ENCODE measurements around the gene CDKL5. TPM values are rescaled to one million over a fixed set of nuclear protein-coding genes. Genes with fewer than 3 reads are reported as not detected.
A peak's percentile ranks its signal among the peaks of the same experiment; 100 is the strongest.
"Not testable (repeated sequence)": the region's sequence is repeated elsewhere in the genome, so short reads cannot be mapped to it uniquely, and the experiment has no call there.

Gene CDKL5
- polyA plus RNA-seq, 12 donors = 4.4 to 17.2 (median 6.5) TPM; not detected in 1

DNA sequence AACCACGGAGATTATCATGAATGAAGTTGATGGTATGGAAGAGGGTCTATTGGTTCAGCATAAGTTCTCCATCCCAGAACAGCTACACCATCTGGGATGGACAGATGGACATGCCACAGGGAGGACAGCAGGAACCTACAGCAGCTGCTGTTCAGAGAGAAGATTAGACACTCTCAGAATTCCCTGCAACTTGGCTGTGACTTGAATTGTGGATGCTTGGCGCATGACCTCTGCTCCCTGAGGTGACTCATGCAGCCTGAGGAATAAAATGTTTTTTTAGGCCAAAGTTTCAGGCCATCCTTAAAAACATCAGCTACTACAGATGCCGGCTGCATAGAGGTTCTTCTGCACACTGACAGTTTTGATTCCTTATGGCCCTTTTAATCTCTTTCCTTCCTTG lies 149.2 kb downstream of the CDKL5 start:
- DNase-seq = no peak

DNA sequence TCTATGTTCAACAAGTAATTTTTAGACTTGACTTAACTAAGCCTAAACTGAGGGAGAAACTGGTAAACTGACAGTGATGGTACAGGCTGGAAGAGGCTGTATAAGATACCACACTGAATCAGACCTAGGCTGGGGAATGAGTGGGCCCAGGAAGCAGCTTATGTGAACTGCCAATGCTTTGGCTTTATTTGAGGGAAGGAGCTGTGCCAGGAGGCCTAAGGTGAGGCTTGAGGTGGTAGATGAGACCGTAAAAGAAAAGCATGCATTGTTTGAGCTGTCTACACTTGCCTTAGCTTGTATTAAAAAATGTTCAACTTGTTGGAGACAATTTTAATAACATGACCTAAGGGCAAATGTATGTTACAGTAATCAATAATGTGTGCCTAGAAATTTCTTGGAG lies 150.3 kb downstream of the CDKL5 start:
- DNase-seq = no peak

DNA sequence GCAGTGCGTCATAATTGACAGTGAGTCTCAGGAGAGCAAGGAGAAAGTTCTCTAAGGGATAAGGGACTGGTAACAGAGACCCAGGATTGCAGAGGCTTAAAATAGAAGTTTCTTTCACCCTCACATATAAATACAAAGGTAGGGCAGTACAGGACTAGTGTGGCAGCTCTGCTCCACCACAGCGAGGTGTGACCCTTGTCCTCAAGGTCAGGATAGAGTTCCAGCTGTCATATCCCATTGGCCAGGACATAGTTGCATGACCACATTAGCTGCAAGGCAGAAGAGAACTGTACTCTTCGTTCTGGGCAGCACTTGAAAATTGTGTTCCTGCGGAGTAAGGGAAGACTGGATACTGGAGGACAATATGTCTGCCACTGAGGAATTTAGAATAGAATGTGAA lies 152.0 kb downstream of the CDKL5 start:
- no peak for DNase-seq

DNA sequence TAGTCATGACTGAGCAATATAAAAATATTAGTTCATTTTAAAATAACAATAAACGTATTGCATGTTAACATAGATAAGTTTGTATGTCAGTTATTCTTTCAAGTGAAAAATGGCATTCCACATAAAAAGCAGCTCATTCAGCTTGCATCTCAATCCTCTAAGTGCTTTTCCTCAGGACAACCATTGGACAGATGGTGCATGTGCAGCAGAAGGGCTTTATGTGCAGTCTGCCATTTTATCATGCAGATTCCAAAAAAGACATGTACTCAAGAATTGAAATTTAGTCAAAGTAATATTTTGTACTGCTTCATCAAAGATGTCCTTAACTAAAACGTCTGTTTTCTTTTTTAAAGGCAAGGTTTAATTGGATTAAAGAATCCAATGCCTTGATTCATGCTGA lies 153.1 kb downstream of the CDKL5 start:
- no peak for DNase-seq

DNA sequence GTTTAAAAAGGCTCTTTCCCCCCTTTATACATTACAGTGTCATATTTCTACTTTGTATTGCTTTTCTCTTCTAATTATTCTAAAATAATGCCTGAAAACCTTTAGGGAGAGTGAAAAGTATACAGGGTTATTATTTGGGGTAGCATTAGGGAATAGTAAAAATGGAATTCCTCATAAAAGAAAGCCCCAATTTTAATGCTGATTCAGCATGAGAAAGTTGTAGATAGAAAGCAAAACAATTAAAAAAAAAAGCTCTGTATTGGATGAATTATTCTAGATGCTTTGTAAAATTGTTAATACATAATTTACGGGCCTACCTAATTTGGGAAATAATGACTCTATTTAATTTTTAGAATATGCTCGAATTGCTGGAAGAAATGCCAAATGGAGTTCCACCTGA lies 154.1 kb downstream of the CDKL5 start:
- no peak for DNase-seq

DNA sequence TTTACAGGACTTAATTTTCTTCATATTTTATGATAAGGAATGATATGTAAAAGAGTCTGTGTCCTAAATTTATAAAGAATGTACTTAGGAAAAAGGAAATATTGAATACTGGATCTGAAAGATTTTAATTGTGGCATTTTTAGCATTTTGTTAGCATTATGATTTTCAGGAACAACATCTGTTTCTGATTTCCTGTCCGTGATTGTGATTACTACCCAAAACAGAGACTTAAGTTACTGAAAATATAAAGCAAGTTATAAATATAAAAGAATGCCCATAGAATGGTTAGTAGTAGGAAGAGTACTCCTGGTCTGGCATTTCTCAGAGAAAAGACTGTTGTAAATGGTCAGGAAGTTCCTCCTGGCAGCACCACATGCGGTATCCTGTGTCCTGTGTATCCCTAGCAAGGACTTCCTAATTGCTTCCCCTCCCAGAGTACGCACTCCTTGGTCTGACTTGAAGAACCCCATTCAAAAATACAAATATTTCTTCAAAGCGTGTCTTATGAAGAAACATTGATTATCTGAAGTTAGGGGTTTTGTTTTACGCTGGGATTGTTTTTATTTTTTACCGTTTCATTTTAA lies 157.6 kb downstream of the CDKL5 start:
- peak; percentile 9 for DNase-seq

DNA sequence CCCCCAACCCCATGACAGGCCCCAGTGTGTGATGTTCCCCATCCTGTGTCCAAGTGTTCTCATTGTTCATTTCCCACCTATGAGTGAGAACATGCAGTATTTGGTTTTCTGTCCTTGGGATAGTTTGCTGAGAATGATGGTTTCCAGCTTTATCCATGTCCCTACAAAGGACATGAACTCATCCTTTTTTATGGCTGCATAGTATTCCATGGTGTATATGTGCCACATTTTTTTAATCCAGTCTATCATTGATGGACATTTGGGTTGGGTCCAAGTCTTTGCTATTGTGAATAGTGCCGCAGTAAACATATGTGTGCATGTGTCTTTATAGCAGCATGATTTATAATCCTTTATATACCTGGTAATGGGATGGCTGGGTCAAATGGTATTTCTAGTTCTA lies 163.9 kb downstream of the CDKL5 start:
- not testable (repeated sequence) for DNase-seq

DNA sequence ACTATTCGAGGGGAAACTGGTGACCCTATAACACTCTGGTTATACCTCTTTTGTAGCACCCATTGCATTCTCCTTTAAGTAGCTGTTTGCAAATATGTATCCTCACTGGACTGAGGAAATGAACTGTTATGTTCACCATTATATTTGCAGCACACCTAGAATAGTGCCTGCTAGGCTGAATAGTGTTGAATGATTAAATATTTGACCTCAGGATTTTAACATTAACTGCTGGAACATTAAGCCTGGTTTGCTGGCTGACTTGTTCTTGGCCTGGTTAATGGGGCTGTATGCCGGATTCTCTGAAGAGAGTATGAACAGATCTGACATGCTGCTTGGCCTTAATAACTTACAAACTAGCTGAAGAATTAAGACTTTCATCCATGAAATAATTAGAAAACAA lies 166.4 kb downstream of the CDKL5 start:
- DNase-seq = no peak

DNA sequence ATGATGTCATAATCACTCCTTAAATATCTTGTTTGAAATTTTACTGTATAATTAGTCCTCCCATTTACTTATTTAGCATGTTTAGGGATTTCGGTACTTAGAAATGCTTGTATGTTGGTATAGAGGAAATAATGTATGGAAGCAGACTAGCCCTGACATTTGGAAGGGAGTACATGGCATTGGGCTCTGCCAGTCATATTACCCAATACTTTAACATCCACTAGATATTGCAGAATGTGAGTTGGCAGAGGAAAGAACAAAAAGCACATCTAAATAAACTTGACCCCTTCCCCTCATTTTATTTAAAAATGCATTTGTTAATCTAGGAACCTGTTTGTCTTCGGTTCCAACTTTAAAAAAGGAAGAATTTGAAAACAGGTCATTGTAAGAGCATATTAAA lies 168.7 kb downstream of the CDKL5 start:
- no peak for DNase-seq

DNA sequence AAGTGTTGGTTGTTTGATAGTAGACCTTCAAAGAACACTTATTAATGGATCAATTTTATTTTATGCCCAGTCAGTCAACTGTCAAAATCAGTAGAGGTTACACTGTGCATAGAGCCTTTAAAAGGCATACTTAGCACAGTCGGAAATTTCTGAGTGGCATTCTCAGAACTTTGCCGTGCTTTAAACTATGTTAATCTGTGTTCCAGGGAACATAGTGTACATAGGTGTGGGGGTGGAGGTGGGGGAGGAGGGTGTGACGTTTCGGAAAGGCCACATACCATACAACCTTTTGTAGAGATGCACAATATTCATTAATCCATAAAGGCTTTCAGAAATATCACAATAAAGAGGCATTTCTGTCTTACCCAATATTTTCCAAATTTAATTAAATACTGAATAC lies 170.7 kb downstream of the CDKL5 start:
- DNase-seq = no peak

DNA sequence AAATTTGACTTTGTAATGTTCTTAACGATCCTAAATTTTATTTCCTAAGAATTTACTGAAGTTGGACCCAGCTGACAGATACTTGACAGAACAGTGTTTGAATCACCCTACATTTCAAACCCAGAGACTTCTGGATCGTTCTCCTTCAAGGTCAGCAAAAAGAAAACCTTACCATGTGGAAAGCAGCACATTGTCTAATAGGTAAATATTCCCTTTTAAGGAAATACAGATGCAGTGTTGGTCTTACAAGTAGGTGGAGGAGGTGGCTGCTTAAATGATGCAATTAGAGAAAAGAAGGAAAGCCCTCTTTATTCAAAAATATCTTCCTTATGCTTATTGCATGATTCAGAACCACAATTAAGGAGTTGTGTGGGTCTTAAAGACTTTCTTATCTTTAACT lies 173.0 kb downstream of the CDKL5 start:
- DNase-seq = no peak

DNA sequence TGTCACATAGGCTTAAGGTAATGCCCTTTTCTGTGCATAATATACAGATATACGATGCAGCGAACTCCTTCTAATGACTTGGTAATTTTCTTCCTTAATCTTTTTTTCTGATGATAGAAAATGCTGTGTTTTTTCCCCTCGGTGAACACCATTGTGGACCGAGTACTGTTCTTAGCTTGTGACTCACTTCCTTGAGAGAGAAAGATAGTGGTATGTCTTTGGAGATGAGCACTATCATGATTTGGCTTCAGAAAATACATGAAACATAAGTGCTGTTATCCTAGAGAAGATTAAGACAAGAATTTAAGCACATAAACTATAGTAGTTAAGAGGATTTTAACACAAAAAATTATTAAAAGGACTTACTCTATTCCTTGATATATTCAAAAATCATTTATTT lies 182.6 kb downstream of the CDKL5 start:
- no peak for DNase-seq

DNA sequence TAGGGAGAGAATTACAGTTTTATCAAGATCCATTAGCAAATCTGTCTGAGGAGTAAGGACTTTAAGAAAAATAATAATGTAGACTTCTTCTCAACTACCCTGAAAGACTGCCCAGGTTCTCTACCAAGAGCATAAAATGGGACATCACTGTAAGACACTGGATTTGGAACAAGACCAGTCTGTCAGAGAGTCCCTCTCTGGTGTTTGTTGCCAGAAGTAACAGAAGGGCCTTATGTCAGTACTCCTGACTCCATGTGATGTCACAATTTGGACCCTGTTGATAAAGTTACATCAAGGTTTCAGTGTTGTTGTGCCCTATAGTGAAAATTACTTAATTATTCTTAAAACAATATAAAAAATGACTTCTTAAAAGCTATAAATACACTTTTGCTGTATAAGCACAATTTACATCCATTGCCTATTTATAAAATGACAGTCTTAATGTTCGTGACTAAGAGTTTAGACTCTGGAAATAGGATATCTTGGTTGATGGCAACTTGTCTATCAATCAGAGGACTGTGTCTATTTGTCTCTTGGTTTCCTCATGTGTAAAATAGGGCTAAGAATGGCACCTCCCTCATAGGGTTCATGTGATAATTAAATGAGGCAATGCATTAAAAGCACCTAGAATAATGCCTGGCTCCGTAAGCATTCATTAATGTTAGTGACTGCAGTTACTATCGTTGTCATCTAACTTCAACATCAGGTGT lies 188.7 kb downstream of the CDKL5 start:
- DNase-seq = no peak

DNA sequence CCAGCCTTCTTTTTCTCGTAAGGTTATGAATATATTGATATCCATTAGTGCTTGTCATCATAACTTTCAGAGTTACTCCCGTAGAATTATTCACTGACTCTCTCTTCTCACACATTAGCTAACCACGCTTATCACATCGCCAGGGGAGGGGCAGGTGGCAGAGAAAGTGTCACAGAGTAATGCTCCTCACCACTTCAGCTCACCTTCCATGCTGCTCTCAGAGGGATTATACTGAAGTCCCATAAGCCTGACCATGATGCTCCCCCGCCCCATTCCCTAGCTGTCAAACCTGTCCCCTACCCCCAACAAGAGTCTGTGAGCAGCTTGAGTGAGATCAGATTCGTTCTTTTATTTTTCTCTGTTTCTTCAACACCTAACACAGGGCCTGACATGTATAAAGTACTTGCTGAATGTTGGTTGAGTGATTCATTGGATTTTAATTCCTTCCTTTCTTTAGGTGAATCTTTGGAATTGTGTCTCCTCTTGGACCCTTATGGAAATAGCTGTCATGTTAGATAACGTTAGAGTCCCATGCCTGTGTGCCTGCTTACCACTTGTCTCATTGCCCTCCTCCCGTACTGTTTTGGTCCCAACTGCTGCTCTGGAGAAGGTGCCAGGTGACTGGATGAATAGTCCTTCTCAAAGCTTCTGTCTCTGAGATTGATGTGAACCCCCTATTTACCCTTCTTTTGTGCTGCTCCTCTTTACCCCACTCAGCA lies 191.4 kb downstream of the CDKL5 start:
- no peak for DNase-seq

DNA sequence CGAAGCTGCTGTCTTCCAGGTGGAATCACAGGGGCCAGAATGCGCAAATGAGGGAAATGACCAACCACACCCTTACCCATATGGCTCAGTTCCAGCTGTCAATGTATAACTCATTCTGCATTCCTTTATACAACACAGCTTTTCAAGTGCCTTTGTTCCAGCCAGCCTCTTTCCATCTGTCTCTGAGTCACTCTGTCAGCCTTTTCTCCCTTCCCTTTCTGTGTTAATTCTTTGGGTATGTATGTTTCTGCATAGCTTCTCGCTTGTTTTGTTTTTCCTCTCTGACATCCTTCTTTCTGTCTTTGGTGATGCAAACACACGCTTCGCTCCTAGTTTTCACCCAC lies 192.0 kb downstream of the CDKL5 start:
- no peak for DNase-seq

DNA sequence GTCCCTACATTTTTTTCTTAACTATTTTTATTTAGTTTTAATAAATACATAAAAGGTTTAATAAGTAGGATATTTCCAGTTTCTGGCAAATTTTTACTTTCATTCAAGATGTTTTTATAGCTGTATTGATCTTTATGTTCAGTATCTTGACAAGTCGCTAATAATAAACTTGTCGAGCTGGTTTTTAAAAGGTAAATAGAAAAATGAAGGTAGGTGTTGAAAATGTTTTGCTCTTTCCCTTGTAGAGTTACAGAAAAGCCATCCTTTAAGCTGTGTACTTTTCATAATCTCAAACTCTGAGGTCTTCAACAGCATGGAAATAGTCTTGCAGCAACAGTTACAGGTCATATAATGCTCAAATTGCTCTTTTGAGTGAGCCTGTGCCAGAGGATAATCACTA lies 193.9 kb downstream of the CDKL5 start:
- no peak for DNase-seq

DNA sequence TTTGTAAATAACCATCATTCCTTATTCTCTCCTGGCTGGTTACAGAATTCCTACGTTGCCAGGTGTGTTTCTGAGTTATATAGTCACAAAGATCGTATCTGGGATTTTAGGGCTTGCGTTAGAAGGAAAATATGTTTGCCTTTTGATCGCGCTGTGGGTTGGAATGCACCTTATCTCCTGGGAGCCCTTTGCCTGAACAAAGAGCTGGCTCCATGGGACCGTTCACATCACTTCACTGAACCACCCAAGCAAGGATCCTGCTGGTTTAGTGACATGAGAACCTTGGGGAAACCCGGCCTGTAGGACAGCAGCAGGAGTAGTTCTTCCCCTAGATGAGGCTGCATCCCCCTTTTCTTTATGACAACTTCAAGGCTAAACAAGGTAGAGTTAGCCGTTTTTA lies 194.9 kb downstream of the CDKL5 start:
- DNase-seq = no peak

DNA sequence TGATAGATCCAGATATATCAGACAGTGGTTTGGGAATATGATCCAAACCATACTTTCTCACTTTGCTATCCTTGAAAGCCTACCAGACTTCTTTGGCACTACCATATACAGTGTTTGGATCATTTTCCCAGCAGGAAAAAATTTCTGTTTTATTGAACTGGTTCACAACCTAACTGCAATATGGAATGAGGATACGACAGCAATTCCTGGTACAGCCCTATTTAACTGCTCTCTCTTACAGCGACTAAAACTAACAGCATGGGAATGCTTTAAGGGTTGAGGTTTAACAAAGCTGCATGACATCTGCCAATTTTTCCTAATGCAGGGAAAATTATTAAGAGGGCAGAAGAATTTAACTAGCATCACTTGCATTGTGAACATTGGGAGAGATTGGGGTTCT lies 199.2 kb downstream of the CDKL5 start:
- no peak for DNase-seq

DNA sequence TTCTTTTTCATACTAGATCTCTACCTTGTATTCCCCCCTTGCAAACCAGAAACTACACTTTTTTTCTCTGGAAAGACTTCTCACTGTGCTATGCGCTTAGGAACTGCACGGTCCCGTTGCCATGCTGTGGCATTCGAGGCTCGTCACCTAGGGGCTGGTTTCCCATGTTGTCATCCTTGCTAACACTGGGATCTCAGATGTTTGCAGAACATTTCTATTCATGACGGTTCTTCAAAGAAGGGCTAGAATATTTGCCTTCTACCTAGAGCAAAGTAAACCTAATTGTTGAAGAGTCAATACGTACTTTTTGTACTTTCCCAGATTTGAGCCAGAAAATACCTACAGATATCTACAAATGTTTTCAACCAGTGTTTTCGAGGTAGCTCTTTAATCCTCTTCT lies 205.5 kb downstream of the CDKL5 start:
- DNase-seq = no peak

DNA sequence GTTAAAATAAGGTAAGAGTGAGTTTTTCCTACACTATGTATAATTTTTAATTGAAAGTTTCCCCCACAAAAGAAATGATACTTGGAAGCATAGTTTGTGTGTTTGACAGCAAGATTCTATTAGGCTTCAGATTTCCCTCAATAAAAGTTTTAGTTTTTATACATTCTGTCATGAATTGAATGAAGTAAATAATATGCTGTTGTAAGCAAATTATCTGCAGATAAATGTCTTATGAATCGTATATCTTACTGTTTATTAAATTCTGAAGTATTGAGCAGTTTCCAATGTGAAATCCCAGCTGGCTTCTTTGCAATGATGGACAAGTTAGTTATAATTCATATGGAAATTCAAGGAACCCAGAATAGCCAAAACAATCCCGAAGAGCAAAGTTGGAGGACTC lies 213.0 kb downstream of the CDKL5 start:
- no peak for DNase-seq

DNA sequence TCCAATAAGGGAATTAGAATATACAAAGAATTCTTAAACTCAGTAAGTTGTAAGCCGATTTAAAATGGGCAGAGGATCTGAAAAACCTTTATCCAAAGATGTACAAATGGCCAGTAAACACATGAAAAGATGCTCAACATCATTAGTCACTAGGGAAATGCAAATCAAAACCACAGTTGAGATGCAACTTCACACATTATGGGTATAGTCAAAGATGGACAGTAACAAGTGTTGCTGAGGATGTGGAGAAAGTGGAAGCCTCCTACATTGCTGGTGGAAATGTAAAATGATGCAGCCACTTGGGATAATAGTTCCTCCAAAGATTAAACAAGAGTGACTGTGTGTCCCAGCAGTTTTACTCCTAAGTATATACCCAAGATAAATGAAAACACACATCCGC lies 213.9 kb downstream of the CDKL5 start:
- DNase-seq = no peak

DNA sequence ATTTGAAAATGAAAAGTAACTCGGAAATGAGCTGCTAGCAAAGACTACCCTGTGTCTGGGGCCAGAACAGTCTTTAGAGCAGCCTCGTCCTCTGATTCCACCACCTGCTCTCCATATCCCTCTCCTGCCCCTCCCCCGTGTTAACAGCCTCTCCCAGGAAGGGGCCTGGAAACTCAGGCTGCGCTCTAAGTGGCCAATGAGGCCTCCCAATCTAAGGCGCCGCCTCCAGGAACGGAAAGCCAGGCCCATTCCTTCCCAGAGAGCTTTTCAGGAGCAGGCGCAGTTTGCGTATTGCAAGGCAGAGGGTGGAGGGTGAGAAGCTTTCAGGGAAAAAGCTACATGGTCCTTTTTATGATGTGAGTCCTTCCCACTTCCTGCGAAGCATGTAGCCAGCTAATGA lies 215.3 kb downstream of the CDKL5 start:
- peak; percentile 5 for DNase-seq

DNA sequence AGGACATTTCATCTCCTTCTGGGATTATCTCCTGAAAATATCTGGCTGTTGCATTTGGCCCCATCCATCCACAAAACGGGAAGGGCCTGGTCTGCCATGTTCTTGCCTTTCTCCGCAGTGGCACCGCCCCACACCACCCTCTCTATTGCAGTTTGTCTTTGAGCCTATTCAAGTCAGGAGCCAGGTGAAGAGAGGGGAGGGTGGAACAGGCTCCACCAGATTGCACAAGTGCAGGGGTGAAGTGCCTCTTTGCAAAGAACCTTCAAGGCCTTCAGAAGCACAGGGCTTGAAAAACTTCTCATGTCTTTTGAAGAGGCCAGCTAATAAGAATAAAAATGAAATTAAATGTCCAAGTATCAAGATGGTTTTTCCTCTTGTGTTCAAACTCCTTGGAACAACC lies 217.8 kb downstream of the CDKL5 start:
- DNase-seq = no peak

DNA sequence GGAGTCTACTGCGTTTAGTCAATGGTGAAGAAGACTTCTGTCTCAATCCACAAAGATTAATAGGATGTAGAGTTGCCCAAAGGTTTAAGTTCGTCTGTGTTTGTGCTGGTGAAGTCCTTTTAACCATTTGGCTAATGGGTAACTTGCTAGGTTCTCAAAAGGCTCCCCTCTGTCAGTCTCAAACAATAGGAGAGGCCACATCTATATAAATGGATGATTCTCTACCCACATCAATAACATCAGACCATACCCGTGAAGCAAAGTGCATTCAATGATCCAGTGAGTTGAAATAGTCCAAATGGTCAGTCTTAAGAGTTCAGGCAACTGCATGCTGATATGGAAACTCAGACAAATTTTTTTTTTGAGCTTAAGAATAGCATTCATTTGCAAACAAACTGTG lies 218.4 kb downstream of the CDKL5 start:
- no peak for DNase-seq
